Liver (tissue), 3 donors: Measurements from ENCODE around the gene EXOC4.

Experiments used
- FOXA1 ChIP-seq: IDR thresholded peaks from 2 replicates; pipeline ENCODE4 v1.6.1; 2016; ENCODE audit warnings: antibody characterized with exemption
- GABPA ChIP-seq, 2 donors: IDR thresholded peaks in 1 of 2; conservative IDR thresholded peaks in 1 of 2; 2 replicates each; pipeline ENCODE4 v1.6.1; 2016; ENCODE audit warnings: antibody characterized with exemption in 2 of 2, mild to moderate bottlenecking in 1 of 2, moderate library complexity in 1 of 2
- HNF4G ChIP-seq: IDR thresholded peaks from 2 replicates; pipeline ENCODE4 v1.6.1; 2016; ENCODE audit warnings: antibody characterized with exemption
- JUND ChIP-seq, 2 donors: IDR thresholded peaks; 2 replicates each; pipeline ENCODE4 v1.6.1; 2016; ENCODE audit warnings: antibody characterized with exemption in 2 of 2
- MAX ChIP-seq: IDR thresholded peaks from 2 replicates; pipeline ENCODE4 v1.6.1; 2016; ENCODE audit warnings: antibody characterized with exemption
- NR2F2 ChIP-seq: IDR thresholded peaks from 2 replicates; pipeline ENCODE4 v1.6.1; 2016; ENCODE audit warnings: antibody characterized with exemption
- RAD21 ChIP-seq, 2 donors: IDR thresholded peaks; 2 replicates each; pipeline ENCODE4 v1.6.1; 2016; ENCODE audit warnings: antibody characterized with exemption in 2 of 2, mild to moderate bottlenecking in 2 of 2
- REST ChIP-seq: IDR thresholded peaks from 2 replicates; pipeline ENCODE4 v1.6.1; 2016; ENCODE audit warnings: antibody characterized with exemption, mild to moderate bottlenecking
- SP1 ChIP-seq: IDR thresholded peaks from 2 replicates; pipeline ENCODE4 v1.6.1; 2018; ENCODE audit warnings: antibody characterized with exemption, mild to moderate bottlenecking
- YY1 ChIP-seq: IDR thresholded peaks from 2 replicates; pipeline ENCODE4 v1.6.1; 2016; ENCODE audit warnings: antibody characterized with exemption, mild to moderate bottlenecking
- TF ChIP-seq, protein P1 (sequence below): fragments of 150-350 bp; IDR thresholded peaks from 2 replicates; pipeline ENCODE4 v1.5.1; 2017; ENCODE audit warnings: improper control_type of control experiment, low read depth, low read length; ENCODE audit not compliant: missing input control
- TF ChIP-seq, protein P2 (sequence below): IDR thresholded peaks from 2 replicates; pipeline ENCODE4 v1.6.1; 2016; ENCODE audit warnings: antibody characterized with exemption
- donor health status: healthy.
- donor health status: healthy.

- no peak for TF ChIP-seq MAX
- TF ChIP-seq, protein P1, sequence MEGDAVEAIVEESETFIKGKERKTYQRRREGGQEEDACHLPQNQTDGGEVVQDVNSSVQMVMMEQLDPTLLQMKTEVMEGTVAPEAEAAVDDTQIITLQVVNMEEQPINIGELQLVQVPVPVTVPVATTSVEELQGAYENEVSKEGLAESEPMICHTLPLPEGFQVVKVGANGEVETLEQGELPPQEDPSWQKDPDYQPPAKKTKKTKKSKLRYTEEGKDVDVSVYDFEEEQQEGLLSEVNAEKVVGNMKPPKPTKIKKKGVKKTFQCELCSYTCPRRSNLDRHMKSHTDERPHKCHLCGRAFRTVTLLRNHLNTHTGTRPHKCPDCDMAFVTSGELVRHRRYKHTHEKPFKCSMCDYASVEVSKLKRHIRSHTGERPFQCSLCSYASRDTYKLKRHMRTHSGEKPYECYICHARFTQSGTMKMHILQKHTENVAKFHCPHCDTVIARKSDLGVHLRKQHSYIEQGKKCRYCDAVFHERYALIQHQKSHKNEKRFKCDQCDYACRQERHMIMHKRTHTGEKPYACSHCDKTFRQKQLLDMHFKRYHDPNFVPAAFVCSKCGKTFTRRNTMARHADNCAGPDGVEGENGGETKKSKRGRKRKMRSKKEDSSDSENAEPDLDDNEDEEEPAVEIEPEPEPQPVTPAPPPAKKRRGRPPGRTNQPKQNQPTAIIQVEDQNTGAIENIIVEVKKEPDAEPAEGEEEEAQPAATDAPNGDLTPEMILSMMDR = no peak
- TF ChIP-seq JUND (IDR thresholded peaks at IDR 0.05) = no peak
- TF ChIP-seq FOXA1 = no peak
- TF ChIP-seq REST = no peak
- TF ChIP-seq SP1 = no peak
- TF ChIP-seq RAD21 (IDR thresholded peaks at IDR 0.05) = no peak
- TF ChIP-seq, protein P2, sequence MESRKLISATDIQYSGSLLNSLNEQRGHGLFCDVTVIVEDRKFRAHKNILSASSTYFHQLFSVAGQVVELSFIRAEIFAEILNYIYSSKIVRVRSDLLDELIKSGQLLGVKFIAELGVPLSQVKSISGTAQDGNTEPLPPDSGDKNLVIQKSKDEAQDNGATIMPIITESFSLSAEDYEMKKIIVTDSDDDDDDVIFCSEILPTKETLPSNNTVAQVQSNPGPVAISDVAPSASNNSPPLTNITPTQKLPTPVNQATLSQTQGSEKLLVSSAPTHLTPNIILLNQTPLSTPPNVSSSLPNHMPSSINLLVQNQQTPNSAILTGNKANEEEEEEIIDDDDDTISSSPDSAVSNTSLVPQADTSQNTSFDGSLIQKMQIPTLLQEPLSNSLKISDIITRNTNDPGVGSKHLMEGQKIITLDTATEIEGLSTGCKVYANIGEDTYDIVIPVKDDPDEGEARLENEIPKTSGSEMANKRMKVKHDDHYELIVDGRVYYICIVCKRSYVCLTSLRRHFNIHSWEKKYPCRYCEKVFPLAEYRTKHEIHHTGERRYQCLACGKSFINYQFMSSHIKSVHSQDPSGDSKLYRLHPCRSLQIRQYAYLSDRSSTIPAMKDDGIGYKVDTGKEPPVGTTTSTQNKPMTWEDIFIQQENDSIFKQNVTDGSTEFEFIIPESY = no peak
- TF ChIP-seq NR2F2 = no peak
- TF ChIP-seq HNF4G = no peak
- TF ChIP-seq YY1 = no peak
- no peak for TF ChIP-seq GABPA (IDR thresholded peaks at IDR 0.05 in 1 of 2, conservative IDR thresholded peaks at IDR 0.05 in 1 of 2)
These were observed 166.2 kb downstream of the EXOC4 start for GRCh38 chr7:133419041-133419440.
